Colonic mucosa (tissue), 4 donors: ENCODE data around the gene BPIFB1. TPM values are rescaled to one million over a fixed set of nuclear protein-coding genes. Genes with fewer than 3 reads are reported as not detected.

Experiments used
- DNase-seq: peaks from one replicate; pipeline ENCODE4 v3.0.0-alpha.2; 2020
- H3K27ac ChIP-seq: fragments of 200-600 bp; one replicate; pipeline ENCODE4 v1.8.0; 2021
- H3K27me3 ChIP-seq: fragments of 200-600 bp; one replicate; pipeline ENCODE4 v1.8.0; 2021
- H3K36me3 ChIP-seq: fragments of 200-600 bp; one replicate; pipeline ENCODE4 v1.8.0; 2021
- H3K4me1 ChIP-seq: fragments of 200-600 bp; one replicate; pipeline ENCODE4 v1.8.0; 2021; ENCODE audit warnings: mild to moderate bottlenecking
- H3K4me3 ChIP-seq: fragments of 200-600 bp; one replicate; pipeline ENCODE4 v1.8.0; 2021
- H3K9ac ChIP-seq, 2 donors: one replicate each; pipeline ENCODE4 v1.7.0; 2013; ENCODE audit warnings: control low read depth in 2 of 2, low read depth in 2 of 2, low read length in 2 of 2
- H3K9me3 ChIP-seq: fragments of 200-600 bp; one replicate; pipeline ENCODE4 v1.8.0; 2021
- CTCF ChIP-seq: fragments of 200-600 bp; IDR thresholded peaks from one replicate; pipeline ENCODE4 v1.8.0; 2022; ENCODE audit warnings: antibody characterized with exemption, mild to moderate bottlenecking
- intact Hi-C: fragments of 100-400 bp; cut with DNase I; formaldehyde crosslinking; loops from one replicate; pipeline ENCODE4 v1.14.1; 2022
- total RNA-seq, 2 donors: library from RNA; stranded (reverse); fragmentation: NEBNext Ultra II Directional in 1 of 2; extraction: Animal tissue kit (Norgen Biotek cat#: 25700) in 1 of 2; gene quantifications; one replicate each; pipeline ENCODE4 v1.2.1, GENCODE V29; 2021
- donor health status: healthy.
- donor health status: DM: no; HTN: no; CAD: no.
- donor health status: DM: no; HTN: no; CAD: no.

BPIFB1 gene
- total RNA-seq, 2 donors from 2014 or later, result 0.20 TPM; not detected in 1

DNA sequence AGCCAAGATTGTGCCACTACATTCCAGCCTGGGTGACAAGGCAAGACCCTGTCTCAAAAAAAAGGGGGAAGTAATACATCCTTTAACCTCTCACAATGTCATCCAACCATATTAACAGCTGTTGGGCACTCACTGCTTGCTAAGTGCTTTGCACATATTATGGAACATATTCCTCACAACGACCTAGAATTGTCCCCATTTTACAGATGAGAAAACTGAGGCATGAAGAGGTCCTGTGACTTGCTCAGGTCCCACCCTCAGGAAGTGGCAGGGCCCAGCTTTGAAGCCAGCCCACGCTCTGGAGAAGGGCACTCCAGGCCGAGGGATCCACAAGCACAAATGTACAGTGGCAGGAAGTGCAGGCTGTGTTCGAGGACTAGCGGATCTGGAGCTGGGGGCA is 33.3 kb downstream of the BPIFB1 start:
- no peaks in the 10 kb centered on the region for H3K27me3 ChIP-seq
- intact Hi-C loops, result no loop called here
- no peak overlapping the region for H3K4me3 ChIP-seq
- no peak overlapping the region for H3K9ac ChIP-seq
- no peak for TF ChIP-seq CTCF
- H3K4me1 ChIP-seq, result no peaks in the 10 kb centered on the region
- DNase-seq, result no peak
- no peaks in the 10 kb centered on the region for H3K36me3 ChIP-seq
- H3K27ac ChIP-seq, result no peak overlapping the region
- no peaks in the 10 kb centered on the region for H3K9me3 ChIP-seq

DNA sequence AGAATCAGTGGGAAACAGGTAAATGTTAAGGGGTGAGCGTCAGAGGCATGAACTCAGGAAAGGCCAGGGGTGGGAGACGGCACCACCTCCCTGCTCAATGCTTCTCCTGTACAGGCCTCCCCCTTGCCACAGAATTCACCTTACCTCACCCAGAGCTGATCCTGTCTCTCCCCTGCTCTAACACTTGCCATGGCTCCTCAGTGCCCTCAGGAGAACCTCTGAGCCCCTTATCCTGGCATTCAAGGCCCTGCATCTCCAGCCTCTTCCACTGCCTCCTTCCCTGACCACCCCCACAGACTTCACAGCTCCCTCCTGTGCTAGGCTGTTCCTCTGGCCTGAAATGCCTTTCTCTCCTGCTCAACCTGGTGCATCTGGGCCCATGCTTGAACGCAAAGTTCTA is 33.9 kb downstream of the BPIFB1 start:
- no peak overlapping the region for H3K9ac ChIP-seq
- no peaks in the 10 kb centered on the region for H3K4me1 ChIP-seq
- no peak overlapping the region for H3K27ac ChIP-seq
- H3K36me3 ChIP-seq, result no peaks in the 10 kb centered on the region
- intact Hi-C loops, result no loop called here
- DNase-seq, result no peak
- H3K27me3 ChIP-seq, result no peaks in the 10 kb centered on the region
- no peaks in the 10 kb centered on the region for H3K9me3 ChIP-seq
- no peak for TF ChIP-seq CTCF
- H3K4me3 ChIP-seq, result no peak overlapping the region

GRCh38 chr20:33317424-33318095 is 34.5 kb downstream of the BPIFB1 start:
- intact Hi-C loops, result no loop called here
- Histone ChIP-seq H3K9me3 (no peaks in the 10 kb centered on the region), H3K4me1 (no peaks in the 10 kb centered on the region), H3K9ac (no peak overlapping the region), H3K36me3 (no peaks in the 10 kb centered on the region), H3K27me3 (no peaks in the 10 kb centered on the region), H3K4me3 (no peak overlapping the region), H3K27ac (no peak overlapping the region)
- no peak for TF ChIP-seq CTCF
- no peak for DNase-seq

DNA sequence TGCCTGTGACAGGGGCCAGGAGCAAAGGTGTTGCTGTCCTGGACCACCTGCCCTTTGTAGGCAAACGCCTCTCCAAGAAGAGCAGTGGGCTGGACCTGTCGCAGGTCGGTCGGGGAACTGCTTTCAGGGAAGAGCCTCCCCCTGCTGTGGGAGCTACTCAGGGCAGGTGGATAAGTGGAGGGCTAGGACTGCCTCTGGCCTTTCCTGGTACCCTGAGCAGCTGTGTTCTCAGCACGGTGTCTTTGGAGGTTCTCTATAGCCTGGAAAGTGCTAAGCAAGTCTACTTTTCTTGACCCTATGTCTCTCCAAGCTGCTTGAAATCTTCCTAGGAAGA is 35.0 kb downstream of the BPIFB1 start:
- Histone ChIP-seq H3K36me3 (no peaks in the 10 kb centered on the region), H3K9me3 (no peaks in the 10 kb centered on the region), H3K27me3 (no peaks in the 10 kb centered on the region), H3K4me1 (no peaks in the 10 kb centered on the region), H3K4me3 (no peak overlapping the region), H3K27ac (no peak overlapping the region), H3K9ac (no peak overlapping the region)
- no peak for DNase-seq
- TF ChIP-seq CTCF, result no peak
- intact Hi-C loops, result no loop called here

GRCh38 chr20:33320006-33320405 is 37.0 kb downstream of the BPIFB1 start:
- no peak for DNase-seq
- intact Hi-C loops, result no loop called here
- Histone ChIP-seq H3K4me1 (no peaks in the 10 kb centered on the region), H3K27me3 (no peaks in the 10 kb centered on the region), H3K9me3 (no peaks in the 10 kb centered on the region), H3K27ac (no peak overlapping the region), H3K36me3 (no peaks in the 10 kb centered on the region), H3K9ac (no peak overlapping the region), H3K4me3 (no peak overlapping the region)
- TF ChIP-seq CTCF, result no peak
